ENCODE data around the gene CLTB.
A peak's percentile ranks its signal among the peaks of the same experiment; 100 is the strongest.
"Not testable (repeated sequence)": the region's sequence is repeated elsewhere in the genome, so short reads cannot be mapped to it uniquely, and the experiment has no call there.

CLTB gene

GRCh38 chr5:176427971-176428370 lies 11.6 kb upstream of the CLTB start:
- DNase-seq (ENCODE audit: low read depth): no peak

GRCh38 chr5:176426876-176427275 lies 10.5 kb upstream of the CLTB start:
- no peak for DNase-seq (ENCODE audit: low read depth)

- DNase-seq (ENCODE audit: low read depth): no peak
Measured at GRCh38 chr5:176425791-176426190, 9.5 kb upstream of the CLTB start.

GRCh38 chr5:176425138-176425537 lies 8.8 kb upstream of the CLTB start:
- no peak for DNase-seq (ENCODE audit: low read depth)

- no peak for DNase-seq (ENCODE audit: low read depth)
Measured at GRCh38 chr5:176424181-176424580, 7.8 kb upstream of the CLTB start.

GRCh38 chr5:176420972-176421544 lies 4.7 kb upstream of the CLTB start:
- no peak for DNase-seq (ENCODE audit: low read depth)

- DNase-seq (ENCODE audit: low read depth): no peak
Measured at GRCh38 chr5:176420086-176420485, 3.7 kb upstream of the CLTB start.

- DNase-seq (ENCODE audit: low read depth): peak; percentile 91
Measured at GRCh38 chr5:176418251-176418650, 1.9 kb upstream of the CLTB start.

- DNase-seq (ENCODE audit: low read depth): no peak
Measured at GRCh38 chr5:176416965-176417364, 626 bp upstream of the CLTB start.

GRCh38 chr5:176415240-176415951 lies 943 bp downstream of the CLTB start:
- no peak for DNase-seq (ENCODE audit: low read depth)

GRCh38 chr5:176414704-176415103 lies 1.6 kb downstream of the CLTB start:
- DNase-seq (ENCODE audit: low read depth): no peak

- DNase-seq (ENCODE audit: low read depth): no peak
Measured at GRCh38 chr5:176413709-176414191, 2.6 kb downstream of the CLTB start.

GRCh38 chr5:176413255-176413565 lies 3.1 kb downstream of the CLTB start:
- peak; percentile 33 for DNase-seq (ENCODE audit: low read depth)

- DNase-seq (ENCODE audit: low read depth): no peak
Measured at GRCh38 chr5:176412517-176413254, 3.7 kb downstream of the CLTB start.

GRCh38 chr5:176410486-176411180 lies 5.7 kb downstream of the CLTB start:
- no peak for DNase-seq (ENCODE audit: low read depth)

- no peak for DNase-seq (ENCODE audit: low read depth)
Measured at GRCh38 chr5:176409765-176410164, 6.6 kb downstream of the CLTB start.

- no peak for DNase-seq (ENCODE audit: low read depth)
Measured at GRCh38 chr5:176408590-176408989, 7.7 kb downstream of the CLTB start.

GRCh38 chr5:176408252-176408573 lies 8.1 kb downstream of the CLTB start:
- DNase-seq (ENCODE audit: low read depth): not testable (repeated sequence)

GRCh38 chr5:176407456-176408251 lies 8.7 kb downstream of the CLTB start:
- DNase-seq (ENCODE audit: low read depth): peak; percentile 61

- DNase-seq (ENCODE audit: low read depth): no peak
Measured at GRCh38 chr5:176406436-176407052, 9.8 kb downstream of the CLTB start.

GRCh38 chr5:176405656-176406435 lies 10.5 kb downstream of the CLTB start:
- DNase-seq (ENCODE audit: low read depth): no peak

All from amniotic epithelial cell (primary cell).